Dermis microvascular lymphatic vessel endothelial cell (primary cell): ENCODE data around the gene TAB2. TPM values are rescaled to one million over a fixed set of nuclear protein-coding genes. Genes with fewer than 3 reads are reported as not detected.
"Not testable (repeated sequence)": the region's sequence is repeated elsewhere in the genome, so short reads cannot be mapped to it uniquely, and the experiment has no call there.

Experiments
- DNase-seq, 2 donors: peaks; one replicate each; pipeline versions ENCODE4 v3.0.0 to v3.0.0-alpha.2; 2010; ENCODE audit warnings: low read depth in 2 of 2
- total RNA-seq: library from RNA; depleted of rRNA; stranded (reverse); fragments of >200 nt; gene quantifications from 2 replicates; pipeline ENCODE4 v1.2.1, GENCODE V29; 2014

Gene TAB2
- total RNA-seq, 1 donor from 2014 or later: 11.4 TPM

GRCh38 chr6:149333266-149333620 is 15.7 kb downstream of the TAB2 start:
- no peak for DNase-seq

DNA sequence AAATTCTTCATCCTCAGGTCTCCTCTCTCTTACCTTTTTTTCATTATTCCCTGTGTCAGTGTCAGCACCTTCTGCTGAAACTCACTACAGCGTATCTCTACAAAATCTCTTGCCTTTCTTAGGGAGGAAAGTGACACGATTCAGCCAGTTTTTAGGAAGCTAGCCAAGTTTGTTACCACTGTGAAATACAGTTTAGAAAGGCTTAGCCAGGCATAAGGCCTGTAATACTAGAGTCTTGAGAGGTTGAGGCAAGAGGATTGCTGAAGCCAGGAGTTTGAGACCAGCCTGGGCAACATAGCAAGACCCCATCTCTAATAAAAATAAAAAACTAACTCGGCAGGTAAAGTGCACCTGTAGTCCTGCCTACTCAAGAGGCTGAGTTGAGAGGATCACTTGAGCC is 16.7 kb downstream of the TAB2 start:
- peak in 1 of 2 donors; percentile 71 for DNase-seq

DNA sequence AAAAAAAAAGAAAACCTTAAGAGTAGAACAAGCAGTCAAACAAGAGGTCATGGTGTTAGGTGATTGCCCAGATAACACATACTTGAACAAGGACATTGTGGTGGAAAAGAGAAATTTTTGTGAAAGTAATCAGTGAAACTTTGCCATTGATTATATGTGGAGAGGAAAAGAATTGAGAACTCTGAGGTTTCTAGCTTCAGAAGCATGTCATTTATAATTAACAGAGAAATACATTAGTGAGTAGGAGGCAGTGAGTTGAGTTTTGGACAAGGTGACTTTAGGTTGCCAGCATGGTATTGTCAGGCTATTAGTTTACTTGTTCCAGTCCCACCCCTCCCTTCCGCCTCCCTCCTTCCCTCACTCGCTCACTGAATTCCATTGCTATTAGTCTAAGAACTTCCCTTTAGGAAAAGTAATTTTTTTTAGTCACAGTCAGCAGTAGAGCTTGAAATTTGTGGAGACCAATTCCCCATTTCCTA is 17.2 kb downstream of the TAB2 start:
- DNase-seq: peak in 1 of 2 donors; percentile 70

DNA sequence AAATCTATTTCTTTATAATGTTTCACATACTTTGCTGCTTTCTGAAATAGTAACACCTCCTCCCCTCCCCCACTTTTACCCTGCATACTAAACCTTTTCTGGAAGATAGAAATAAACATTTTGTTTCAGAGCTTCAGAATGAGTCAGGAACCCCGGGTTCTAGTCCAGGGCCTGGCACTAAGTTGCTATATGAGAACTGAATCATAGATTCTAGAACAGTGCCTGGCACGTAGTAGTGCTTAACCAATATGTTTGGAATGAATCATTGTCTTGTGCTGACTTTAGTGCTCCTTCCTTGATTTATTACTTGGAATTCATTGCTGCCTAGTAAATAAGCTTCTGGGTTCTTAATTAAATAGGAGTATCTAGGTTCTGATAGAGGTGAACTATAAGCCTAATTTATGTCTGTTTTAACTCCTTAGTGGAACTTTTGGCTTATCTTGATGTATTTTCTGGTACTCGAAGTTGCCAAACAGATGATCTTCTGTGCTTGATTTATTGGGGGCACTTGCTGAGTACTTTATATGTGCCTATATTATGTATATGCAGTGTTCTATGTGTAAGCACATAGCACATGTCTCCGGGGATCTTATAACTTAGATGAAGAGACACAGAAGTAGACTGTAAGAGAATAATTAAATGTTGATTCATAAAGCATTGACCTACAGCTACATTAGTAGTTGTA is 18.6 kb downstream of the TAB2 start:
- peak in 1 of 2 donors; percentile 67 for DNase-seq

- peak in 1 of 2 donors; percentile 24 for DNase-seq
Observed at GRCh38 chr6:149336609-149336928, 19.1 kb downstream of the TAB2 start.

DNA sequence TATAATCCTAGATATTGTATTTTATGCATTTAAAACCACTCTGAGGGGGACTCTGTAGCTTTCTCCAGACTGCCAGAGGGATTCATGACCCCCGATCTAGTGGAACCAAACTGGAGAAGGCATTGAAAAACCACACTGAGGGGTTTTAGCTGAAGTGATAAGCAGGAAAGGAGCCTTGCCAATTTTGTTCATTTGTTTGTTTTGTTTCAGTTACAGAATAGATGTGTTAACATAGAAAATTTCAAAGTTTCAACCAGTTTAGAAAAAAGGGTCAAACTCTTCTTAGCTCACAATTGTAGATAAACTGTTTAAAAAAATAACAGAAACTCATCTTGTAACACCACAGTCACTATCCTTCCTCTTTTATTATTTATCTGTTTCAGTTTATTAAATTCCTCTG is 19.8 kb downstream of the TAB2 start:
- peak in 1 of 2 donors; percentile 48 for DNase-seq

DNA sequence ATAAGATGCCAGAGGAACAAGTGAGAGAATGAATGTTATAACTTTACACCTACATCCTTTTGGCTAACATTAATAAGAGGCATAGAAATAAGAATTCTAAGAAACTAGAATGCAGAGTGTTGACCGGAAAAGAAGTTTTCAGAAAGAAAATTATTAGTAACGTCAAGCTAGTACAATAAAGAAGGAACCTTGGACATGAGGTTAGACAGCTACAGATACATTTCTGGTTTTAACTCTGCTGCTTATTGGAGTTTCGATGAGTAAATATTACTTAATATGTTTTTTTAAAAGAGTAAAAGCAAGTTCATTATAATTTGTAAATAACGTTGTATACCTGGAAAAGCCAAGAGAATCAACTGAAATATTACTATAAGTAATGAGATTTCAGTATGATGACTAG is 22.7 kb downstream of the TAB2 start:
- no peak for DNase-seq

GRCh38 chr6:149342525-149342924 is 25.0 kb downstream of the TAB2 start:
- DNase-seq: no peak

- DNase-seq: no peak
Observed at GRCh38 chr6:149343501-149343900, 26.0 kb downstream of the TAB2 start.

- no peak for DNase-seq
Observed at GRCh38 chr6:149346078-149346477, 28.6 kb downstream of the TAB2 start.

GRCh38 chr6:149347067-149347466 is 29.6 kb downstream of the TAB2 start:
- no peak for DNase-seq

DNA sequence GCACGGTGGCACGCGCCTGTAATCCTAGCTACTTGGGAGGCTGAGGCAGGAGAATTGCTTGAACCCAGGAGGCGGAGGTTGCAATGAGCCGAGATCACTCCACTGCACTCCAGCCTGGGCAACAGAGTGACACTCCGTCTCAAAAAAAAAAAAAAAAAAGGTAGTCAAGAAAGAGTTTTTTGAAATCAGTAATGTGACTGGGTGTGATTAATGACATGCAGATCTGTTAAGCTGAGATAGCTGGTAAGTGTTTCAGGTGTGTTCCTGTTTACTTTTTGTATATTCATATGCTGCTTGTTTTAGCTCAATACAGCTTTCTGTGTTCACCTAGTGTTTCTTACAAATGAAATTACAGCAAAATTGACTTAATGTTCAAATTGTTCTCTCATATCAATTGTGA is 31.8 kb downstream of the TAB2 start:
- DNase-seq: not testable (repeated sequence)

- no peak for DNase-seq
Observed at GRCh38 chr6:149354009-149354408, 36.5 kb downstream of the TAB2 start.

DNA sequence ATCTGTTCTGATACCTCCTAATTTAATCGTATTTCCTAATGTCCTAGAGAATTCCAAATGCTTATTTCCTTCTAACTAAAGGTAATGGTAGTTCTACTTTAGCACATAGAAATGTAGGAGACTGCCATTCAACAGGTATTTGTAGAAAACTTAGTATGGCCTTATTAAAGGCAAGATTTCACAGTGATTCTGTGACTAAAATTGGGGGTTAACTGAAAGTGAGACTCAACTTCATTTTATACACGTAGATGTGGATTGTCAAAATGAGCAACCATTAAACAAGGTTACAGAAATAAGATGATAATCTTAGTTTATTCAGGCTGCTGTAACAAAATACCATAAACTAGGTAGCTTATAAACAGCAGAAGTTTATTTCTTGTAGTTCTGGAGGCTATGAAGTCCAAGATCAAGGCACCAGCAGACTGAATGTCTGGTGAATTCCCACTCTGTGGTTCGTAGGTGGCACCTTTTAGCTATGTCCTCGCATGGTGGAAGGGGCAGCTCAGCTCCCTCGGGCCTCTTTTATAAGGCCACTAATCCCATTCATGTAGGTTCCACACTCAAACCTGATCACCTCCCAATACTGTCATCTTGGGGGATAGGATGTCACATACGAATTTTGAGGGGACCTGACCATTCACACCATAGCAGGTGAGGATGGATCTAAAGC is 38.7 kb downstream of the TAB2 start:
- DNase-seq: no peak

- no peak for DNase-seq
Observed at GRCh38 chr6:149357726-149358538, 40.4 kb downstream of the TAB2 start.

DNA sequence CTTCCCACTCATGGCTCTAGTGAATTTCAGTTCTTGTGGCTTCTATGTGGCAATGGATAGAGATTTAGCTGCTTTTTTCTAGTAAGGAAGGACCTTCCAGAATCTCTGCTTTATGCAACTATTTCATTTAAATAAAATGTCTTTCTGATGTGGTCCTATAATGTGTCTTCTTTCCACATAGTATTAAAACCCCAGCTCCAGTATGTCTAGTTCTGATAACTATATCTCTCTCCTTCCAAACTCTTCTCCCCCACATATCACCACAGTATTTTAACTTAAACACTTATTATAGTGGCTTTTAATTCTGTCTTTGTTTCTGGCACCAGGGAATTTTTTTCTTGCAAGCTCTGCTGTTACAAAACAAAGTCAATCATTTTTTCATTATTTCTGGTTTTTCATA is 41.9 kb downstream of the TAB2 start:
- DNase-seq: no peak

DNA sequence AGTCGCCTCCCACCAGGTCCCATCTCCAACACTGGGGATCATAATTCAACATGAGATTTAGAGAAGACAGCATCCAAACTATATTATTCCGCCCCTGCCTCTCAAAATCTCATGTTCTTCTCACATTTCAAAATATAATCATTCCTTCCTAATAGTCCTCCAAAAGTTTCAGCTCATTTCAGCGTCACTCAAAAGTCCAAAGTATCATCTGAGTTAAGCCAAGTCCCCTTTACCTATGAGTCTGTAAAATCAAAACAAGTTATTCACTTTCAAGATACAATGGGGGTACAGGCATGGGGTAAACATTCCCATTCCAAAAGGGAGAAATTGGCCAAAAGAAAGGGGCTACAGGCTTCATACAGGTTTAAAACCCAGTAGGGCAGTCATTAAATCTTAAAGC is 43.0 kb downstream of the TAB2 start:
- DNase-seq: no peak

DNA sequence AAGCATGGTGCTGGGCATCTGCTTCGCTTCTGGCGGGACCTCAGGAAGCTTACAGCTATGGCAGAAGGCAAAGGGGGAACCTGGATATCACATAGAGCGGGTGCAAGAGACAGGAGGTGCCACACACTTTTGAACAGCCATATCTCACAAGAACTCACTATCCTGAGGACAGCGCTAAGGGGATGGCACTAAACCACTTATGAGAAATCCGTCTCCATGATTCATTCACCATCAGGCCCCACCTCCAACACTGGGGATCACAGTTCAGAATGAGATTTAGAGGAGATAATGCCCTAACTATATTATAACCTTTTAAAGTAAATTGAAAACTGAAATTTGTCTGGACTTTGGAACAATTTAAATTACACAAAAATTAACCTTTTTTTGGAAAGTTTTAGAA is 44.8 kb downstream of the TAB2 start:
- DNase-seq: no peak

- DNase-seq: no peak
Observed at GRCh38 chr6:149363154-149363553, 45.6 kb downstream of the TAB2 start.

GRCh38 chr6:149364557-149364956 is 47.0 kb downstream of the TAB2 start:
- DNase-seq: no peak

- DNase-seq: no peak
Observed at GRCh38 chr6:149365197-149365596, 47.7 kb downstream of the TAB2 start.

- DNase-seq: no peak
Observed at GRCh38 chr6:149366267-149366921, 48.9 kb downstream of the TAB2 start.
